GM18520 (cell line): ENCODE measurements around the gene DNMT3L.
"Not testable (repeated sequence)": the region's sequence is repeated elsewhere in the genome, so short reads cannot be mapped to it uniquely, and the experiment has no call there.

Experiments used
- ATAC-seq: cut with Tn5 transposase; IDR thresholded peaks from one replicate; pipeline ENCODE4 v1.9.1; 2021; ENCODE audit not compliant: unreplicated experiment

DNMT3L gene

GRCh38 chr21:44199448-44199847 lies 62.2 kb downstream of the DNMT3L start:
- no peak for ATAC-seq

GRCh38 chr21:44197156-44197516 lies 64.6 kb downstream of the DNMT3L start:
- ATAC-seq = not testable (repeated sequence)
